ENCODE measurements around the gene ISYNA1. TPM values are rescaled to one million over a fixed set of nuclear protein-coding genes. Genes with fewer than 3 reads are reported as not detected.

The ISYNA1 gene
- total and polyA plus RNA-seq, 10 of the 15 experiments (the other 5 are each of a cell fraction or from before 2014, with no cell fraction given) = 1.9 to 37.0 (median 9.1) TPM

GRCh38 chr19:18446811-18447359 is 9.0 kb upstream of the ISYNA1 start (continued):
- TF ChIP-seq, protein P1, sequence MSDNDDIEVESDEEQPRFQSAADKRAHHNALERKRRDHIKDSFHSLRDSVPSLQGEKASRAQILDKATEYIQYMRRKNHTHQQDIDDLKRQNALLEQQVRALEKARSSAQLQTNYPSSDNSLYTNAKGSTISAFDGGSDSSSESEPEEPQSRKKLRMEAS (IDR thresholded peaks at IDR 0.05; ENCODE audit: low read depth, low read length) = no peak

DNA sequence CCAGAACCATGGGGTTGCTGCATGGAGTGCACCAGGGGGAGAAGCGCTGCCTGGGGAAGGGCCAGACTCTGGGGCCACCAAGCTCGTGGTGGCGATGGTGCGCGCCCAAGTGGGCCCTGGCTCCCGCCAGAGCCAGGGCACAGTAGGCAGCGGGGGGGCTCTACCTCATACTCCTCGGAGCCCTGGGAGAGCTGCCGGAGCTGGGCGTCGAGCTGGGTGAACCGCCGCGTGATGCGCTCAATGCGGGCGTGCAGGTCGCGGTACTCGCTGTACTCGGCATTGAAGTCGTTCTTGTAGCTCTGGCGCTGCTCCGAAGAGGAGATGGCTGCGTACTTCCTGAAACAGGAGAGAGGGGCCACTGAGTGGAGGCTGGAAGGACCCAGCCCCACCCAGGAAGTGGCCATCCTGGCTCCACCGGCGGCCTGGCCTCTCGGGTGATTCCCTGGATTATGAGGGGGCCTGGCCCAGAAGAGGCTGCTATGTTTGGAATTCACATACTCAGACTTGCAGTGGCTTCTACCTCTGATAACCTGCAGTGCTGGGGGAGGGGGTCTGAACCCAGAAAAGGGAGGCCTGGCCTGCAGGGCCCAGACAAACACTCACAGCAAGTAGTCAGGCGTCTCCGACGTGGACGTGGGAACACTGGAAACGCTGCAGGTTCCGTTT is 8.3 kb upstream of the ISYNA1 start:
- intact Hi-C loops (cut with micrococcal nuclease; ENCODE audit: unreplicated experiment) = no loop called here
- H3K4me2 ChIP-seq (ENCODE audit: control insufficient read depth, insufficient read depth) = no peak overlapping the region
- RAD21 ChIA-PET (ENCODE audit: unreplicated experiment) = no interaction called here

More for the DNA sequence above, 8.3 kb upstream of the ISYNA1 start:
- ChIA-PET POLR2A (no interaction called here), CTCF (no interaction called here), SMC1A (ENCODE audit: uncharacterized antibody, unreplicated experiment) (no interaction called here)
- in situ Hi-C loops (cut with MboI) = no loop called here
- Histone ChIP-seq H4K20me1 (ENCODE audit: control insufficient read depth, insufficient read depth) (no peaks in the 10 kb centered on the region; the same call in 1 of the 2 replicates), H3K79me2 (ENCODE audit: control insufficient read depth, insufficient read depth, low read length) (no peaks in the 10 kb centered on the region), H3K27me3 (replicated peaks in 1 of 2; ENCODE audit: control insufficient read depth in 2 of 2, insufficient read depth in 2 of 2, low read length in 1 of 2) (no peaks in the 10 kb centered on the region), H3K27ac (ENCODE audit: control insufficient read depth, insufficient read depth) (no peak overlapping the region), H2AFZ (ENCODE audit: control insufficient read depth, low read depth, low read length) (no peak overlapping the region), H3K9ac (ENCODE audit: control insufficient read depth, insufficient read depth, low read length) (no peak overlapping the region), H3K9me3 (replicated peaks; ENCODE audit: control insufficient read depth, insufficient read depth, low read length) (no peaks in the 10 kb centered on the region), H3K4me3 (no peak overlapping the region), H3K4me1 (ENCODE audit: control insufficient read depth, insufficient read depth, low read length) (peaks cover 3% of the 10 kb centered on the region; the same call in 1 of the 2 replicates), H3K36me3 (ENCODE audit: control insufficient read depth in 2 of 2, insufficient read depth in 2 of 2, low read length in 1 of 2) (peaks cover 18 to 45% of the 10 kb centered on the region in 2 experiments; a peak in 3 of 4 replicates)
- ATAC-seq (no peak), DNase-seq (ENCODE audit: low read depth, low spot score) (no peak), FAIRE-seq (no peak)
- WGBS (ENCODE audit: insufficient coverage, insufficient replicate concordance, low lambda C conversion rate, missing lambda C conversion rate) = 98% methylated on average over 31 of the region's 34 CpGs
- BruUV-seq (replicated peaks) = no TSS peak
- TF ChIP-seq YY1 (IDR thresholded peaks at IDR 0.05; ENCODE audit: low read depth, low read length) (no peak), ZBTB40 (IDR thresholded peaks at IDR 0.05; ENCODE audit: borderline replicate concordance) (no peak), KDM1A (IDR thresholded peaks at IDR 0.05; ENCODE audit: borderline replicate concordance) (no peak), RFX5 (IDR thresholded peaks at IDR 0.05; ENCODE audit: low read depth, low read length) (no peak), IKZF1 (conservative IDR thresholded peaks at IDR 0.05) (no peak), HDGF (IDR thresholded peaks at IDR 0.05) (no peak), TCF7 (IDR thresholded peaks at IDR 0.05; ENCODE audit: borderline replicate concordance) (no peak), NR2C1 (IDR thresholded peaks at IDR 0.05) (no peak), ESRRA (IDR thresholded peaks at IDR 0.05; ENCODE audit: low read length) (no peak), SREBF1 (IDR thresholded peaks at IDR 0.05; ENCODE audit: low read length) (no peak), MTA2 (IDR thresholded peaks at IDR 0.05; ENCODE audit: low read depth) (no peak), SIN3A (IDR thresholded peaks at IDR 0.05; ENCODE audit: low read depth, low read length) (no peak)
